Peyer's patch (tissue), 4 donors: ENCODE data around the gene KCNJ13.

ENCODE experiments used
- POLR2A ChIP-seq, 2 donors: fragments of 450-650 bp; IDR thresholded peaks; one replicate each; pipeline ENCODE4 v1.5.1; 2017; ENCODE audit warnings: antibody characterized with exemption in 2 of 2, mild to moderate bottlenecking in 2 of 2, moderate library complexity in 2 of 2
- TF ChIP-seq, protein P1 (sequence below), 6 experiments: fragments of 450-650 bp in 4 of 6; fragments of 200-600 bp in 2 of 6; sonication (generic) in 1 of 6; IDR thresholded peaks; one replicate each; pipeline ENCODE4 v1.5.1; 2017 to 2019; ENCODE audit warnings: antibody characterized with exemption in 6 of 6, mild to moderate bottlenecking in 3 of 6, moderate library complexity in 1 of 6

DNA sequence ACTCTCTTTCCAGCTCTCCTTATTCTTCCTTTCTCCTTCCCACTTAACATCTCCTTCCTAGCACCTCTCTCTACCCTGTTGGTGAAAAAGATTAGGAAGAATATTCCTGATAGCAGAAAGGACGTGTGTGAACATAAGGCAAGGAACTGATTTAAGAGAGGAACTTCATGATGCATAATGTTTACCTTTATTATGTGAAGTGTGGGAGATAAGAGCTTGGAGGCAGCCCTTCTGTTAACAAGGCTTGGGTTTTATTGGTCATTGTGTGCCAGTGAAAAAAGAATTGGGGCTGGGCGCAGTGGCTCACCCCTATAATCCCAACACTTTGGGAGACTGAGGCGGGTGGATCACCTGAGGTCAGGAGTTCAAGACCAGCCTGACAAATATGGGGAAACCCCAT is 34.4 kb downstream of the KCNJ13 start:
- TF ChIP-seq, protein P1, sequence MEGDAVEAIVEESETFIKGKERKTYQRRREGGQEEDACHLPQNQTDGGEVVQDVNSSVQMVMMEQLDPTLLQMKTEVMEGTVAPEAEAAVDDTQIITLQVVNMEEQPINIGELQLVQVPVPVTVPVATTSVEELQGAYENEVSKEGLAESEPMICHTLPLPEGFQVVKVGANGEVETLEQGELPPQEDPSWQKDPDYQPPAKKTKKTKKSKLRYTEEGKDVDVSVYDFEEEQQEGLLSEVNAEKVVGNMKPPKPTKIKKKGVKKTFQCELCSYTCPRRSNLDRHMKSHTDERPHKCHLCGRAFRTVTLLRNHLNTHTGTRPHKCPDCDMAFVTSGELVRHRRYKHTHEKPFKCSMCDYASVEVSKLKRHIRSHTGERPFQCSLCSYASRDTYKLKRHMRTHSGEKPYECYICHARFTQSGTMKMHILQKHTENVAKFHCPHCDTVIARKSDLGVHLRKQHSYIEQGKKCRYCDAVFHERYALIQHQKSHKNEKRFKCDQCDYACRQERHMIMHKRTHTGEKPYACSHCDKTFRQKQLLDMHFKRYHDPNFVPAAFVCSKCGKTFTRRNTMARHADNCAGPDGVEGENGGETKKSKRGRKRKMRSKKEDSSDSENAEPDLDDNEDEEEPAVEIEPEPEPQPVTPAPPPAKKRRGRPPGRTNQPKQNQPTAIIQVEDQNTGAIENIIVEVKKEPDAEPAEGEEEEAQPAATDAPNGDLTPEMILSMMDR (IDR thresholded peaks at IDR 0.05), result no peak
- TF ChIP-seq POLR2A (IDR thresholded peaks at IDR 0.05), result no peak
